ENCODE data around the gene FGF18.

Gene FGF18

GRCh38 chr5:171486613-171487012 is 67.2 kb downstream of the FGF18 start:
- H3K79me2 ChIP-seq (ENCODE audit: insufficient read depth, low read length) = no peaks in the 10 kb centered on the region
- no peaks in the 10 kb centered on the region for H3F3A ChIP-seq (ENCODE audit: low read depth)
- H3K4me3 ChIP-seq (ENCODE audit: low read length, poor library complexity, severe bottlenecking) = no peak overlapping the region
- no peaks in the 10 kb centered on the region for H4K20me1 ChIP-seq (ENCODE audit: insufficient read depth, low read length, poor library complexity, severe bottlenecking)
- H2AFZ ChIP-seq (ENCODE audit: low read length) = no peak overlapping the region
- no peak overlapping the region for H3K4me2 ChIP-seq (ENCODE audit: low read depth, low read length, poor library complexity, severe bottlenecking)
- H3K9ac ChIP-seq (ENCODE audit: low read depth, low read length, poor library complexity, severe bottlenecking) = no peak overlapping the region
- no peak for TF ChIP-seq EZH2phosphoT487 (IDR thresholded peaks at IDR 0.05; ENCODE audit: borderline replicate concordance)
- TF ChIP-seq, protein P1, sequence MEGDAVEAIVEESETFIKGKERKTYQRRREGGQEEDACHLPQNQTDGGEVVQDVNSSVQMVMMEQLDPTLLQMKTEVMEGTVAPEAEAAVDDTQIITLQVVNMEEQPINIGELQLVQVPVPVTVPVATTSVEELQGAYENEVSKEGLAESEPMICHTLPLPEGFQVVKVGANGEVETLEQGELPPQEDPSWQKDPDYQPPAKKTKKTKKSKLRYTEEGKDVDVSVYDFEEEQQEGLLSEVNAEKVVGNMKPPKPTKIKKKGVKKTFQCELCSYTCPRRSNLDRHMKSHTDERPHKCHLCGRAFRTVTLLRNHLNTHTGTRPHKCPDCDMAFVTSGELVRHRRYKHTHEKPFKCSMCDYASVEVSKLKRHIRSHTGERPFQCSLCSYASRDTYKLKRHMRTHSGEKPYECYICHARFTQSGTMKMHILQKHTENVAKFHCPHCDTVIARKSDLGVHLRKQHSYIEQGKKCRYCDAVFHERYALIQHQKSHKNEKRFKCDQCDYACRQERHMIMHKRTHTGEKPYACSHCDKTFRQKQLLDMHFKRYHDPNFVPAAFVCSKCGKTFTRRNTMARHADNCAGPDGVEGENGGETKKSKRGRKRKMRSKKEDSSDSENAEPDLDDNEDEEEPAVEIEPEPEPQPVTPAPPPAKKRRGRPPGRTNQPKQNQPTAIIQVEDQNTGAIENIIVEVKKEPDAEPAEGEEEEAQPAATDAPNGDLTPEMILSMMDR (conservative IDR thresholded peaks at IDR 0.05; ENCODE audit: low read length) = no peak
- H3K36me3 ChIP-seq (ENCODE audit: insufficient read depth, low read length) = no peaks in the 10 kb centered on the region
- H3K9me3 ChIP-seq (ENCODE audit: insufficient read depth, low read depth, low read length) = no peaks in the 10 kb centered on the region
- no peaks in the 10 kb centered on the region for H3K9me2 ChIP-seq (replicated peaks; ENCODE audit: low read depth, low read length)
- H3K4me1 ChIP-seq (ENCODE audit: insufficient read depth, low read length, poor library complexity, severe bottlenecking) = no peaks in the 10 kb centered on the region
- no peaks in the 10 kb centered on the region for H3K27me3 ChIP-seq (ENCODE audit: insufficient read depth, low read length, poor library complexity, severe bottlenecking)

GRCh38 chr5:171488876-171489275 is 69.4 kb downstream of the FGF18 start:
- H3F3A ChIP-seq (ENCODE audit: low read depth) = no peaks in the 10 kb centered on the region
- H3K4me3 ChIP-seq (ENCODE audit: low read length, poor library complexity, severe bottlenecking) = no peak overlapping the region
- no peaks in the 10 kb centered on the region for H3K9me3 ChIP-seq (ENCODE audit: insufficient read depth, low read depth, low read length)
- H3K9me2 ChIP-seq (replicated peaks; ENCODE audit: low read depth, low read length) = no peaks in the 10 kb centered on the region
- H3K4me1 ChIP-seq (ENCODE audit: insufficient read depth, low read length, poor library complexity, severe bottlenecking) = no peaks in the 10 kb centered on the region
- no peak overlapping the region for H2AFZ ChIP-seq (ENCODE audit: low read length)
- H3K4me2 ChIP-seq (ENCODE audit: low read depth, low read length, poor library complexity, severe bottlenecking) = no peak overlapping the region
- H3K36me3 ChIP-seq (ENCODE audit: insufficient read depth, low read length) = no peaks in the 10 kb centered on the region
- no peaks in the 10 kb centered on the region for H4K20me1 ChIP-seq (ENCODE audit: insufficient read depth, low read length, poor library complexity, severe bottlenecking)
- no peaks in the 10 kb centered on the region for H3K79me2 ChIP-seq (ENCODE audit: insufficient read depth, low read length)
- no peaks in the 10 kb centered on the region for H3K27me3 ChIP-seq (ENCODE audit: insufficient read depth, low read length, poor library complexity, severe bottlenecking)
- no peak overlapping the region for H3K9ac ChIP-seq (ENCODE audit: low read depth, low read length, poor library complexity, severe bottlenecking)
- TF ChIP-seq, protein P1 (conservative IDR thresholded peaks at IDR 0.05; ENCODE audit: low read length) = no peak
- TF ChIP-seq EZH2phosphoT487 (IDR thresholded peaks at IDR 0.05; ENCODE audit: borderline replicate concordance) = no peak

GRCh38 chr5:171492781-171493180 is 73.3 kb downstream of the FGF18 start:
- Histone ChIP-seq H4K20me1 (ENCODE audit: insufficient read depth, low read length, poor library complexity, severe bottlenecking) (no peaks in the 10 kb centered on the region), H3K9me3 (ENCODE audit: insufficient read depth, low read depth, low read length) (no peaks in the 10 kb centered on the region), H3K4me3 (ENCODE audit: low read length, poor library complexity, severe bottlenecking) (no peak overlapping the region), H3K4me2 (ENCODE audit: low read depth, low read length, poor library complexity, severe bottlenecking) (no peak overlapping the region), H2AFZ (ENCODE audit: low read length) (no peak overlapping the region), H3K4me1 (ENCODE audit: insufficient read depth, low read length, poor library complexity, severe bottlenecking) (no peaks in the 10 kb centered on the region), H3K9me2 (replicated peaks; ENCODE audit: low read depth, low read length) (no peaks in the 10 kb centered on the region), H3F3A (ENCODE audit: low read depth) (no peaks in the 10 kb centered on the region), H3K27me3 (ENCODE audit: insufficient read depth, low read length, poor library complexity, severe bottlenecking) (no peaks in the 10 kb centered on the region), H3K79me2 (ENCODE audit: insufficient read depth, low read length) (no peaks in the 10 kb centered on the region), H3K9ac (ENCODE audit: low read depth, low read length, poor library complexity, severe bottlenecking) (no peak overlapping the region), H3K36me3 (ENCODE audit: insufficient read depth, low read length) (no peaks in the 10 kb centered on the region)
- TF ChIP-seq, protein P1 (conservative IDR thresholded peaks at IDR 0.05; ENCODE audit: low read length) = no peak
- no peak for TF ChIP-seq EZH2phosphoT487 (IDR thresholded peaks at IDR 0.05; ENCODE audit: borderline replicate concordance)

Data from Loucy (cell line).